Neural crest cell (in vitro differentiated cells): ENCODE results near the gene LNX2. TPM values are rescaled to one million over a fixed set of nuclear protein-coding genes. Genes with fewer than 3 reads are reported as not detected.

Source experiments
- DNase-seq: peaks from one replicate; pipeline ENCODE4 v3.0.0; 2021; ENCODE audit warnings: low read depth, mixed read lengths, low spot score
- H3K27ac Mint-ChIP-seq: one replicate; pipeline ENCODE4 v1.8.0; 2021; ENCODE audit warnings: mild to moderate bottlenecking, mixed read lengths; ENCODE audit not compliant: unreplicated experiment
- H3K27me3 Mint-ChIP-seq: 2 replicates; pipeline ENCODE4 v1.8.0; 2021; ENCODE audit warnings: low read depth, mild to moderate bottlenecking, mixed read lengths
- H3K36me3 Mint-ChIP-seq: 2 replicates; pipeline ENCODE4 v1.8.0; 2021; ENCODE audit warnings: low read depth, mild to moderate bottlenecking, mixed read lengths
- H3K4me1 Mint-ChIP-seq: 2 replicates; pipeline ENCODE4 v1.8.0; 2021; ENCODE audit warnings: mixed read lengths
- H3K4me3 Mint-ChIP-seq: one replicate; pipeline ENCODE4 v1.8.0; 2021; ENCODE audit warnings: mild to moderate bottlenecking, mixed read lengths
- H3K9me3 Mint-ChIP-seq: 2 replicates; pipeline ENCODE4 v1.8.0; 2021; ENCODE audit warnings: mixed read lengths
- total RNA-seq: library from RNA; stranded (reverse); gene quantifications from 2 replicates; pipeline ENCODE4 v1.2.1, GENCODE V29; 2021
- TF ChIP-seq, protein P1 (sequence below): fragments of 200-600 bp; sonication (generic); conservative IDR thresholded peaks from 2 replicates; pipeline ENCODE4 v1.5.0; 2021; ENCODE audit warnings: antibody characterized with exemption, mild to moderate bottlenecking

The LNX2 gene
- total RNA-seq, 1 donor from 2014 or later, result 9.6 TPM

DNA sequence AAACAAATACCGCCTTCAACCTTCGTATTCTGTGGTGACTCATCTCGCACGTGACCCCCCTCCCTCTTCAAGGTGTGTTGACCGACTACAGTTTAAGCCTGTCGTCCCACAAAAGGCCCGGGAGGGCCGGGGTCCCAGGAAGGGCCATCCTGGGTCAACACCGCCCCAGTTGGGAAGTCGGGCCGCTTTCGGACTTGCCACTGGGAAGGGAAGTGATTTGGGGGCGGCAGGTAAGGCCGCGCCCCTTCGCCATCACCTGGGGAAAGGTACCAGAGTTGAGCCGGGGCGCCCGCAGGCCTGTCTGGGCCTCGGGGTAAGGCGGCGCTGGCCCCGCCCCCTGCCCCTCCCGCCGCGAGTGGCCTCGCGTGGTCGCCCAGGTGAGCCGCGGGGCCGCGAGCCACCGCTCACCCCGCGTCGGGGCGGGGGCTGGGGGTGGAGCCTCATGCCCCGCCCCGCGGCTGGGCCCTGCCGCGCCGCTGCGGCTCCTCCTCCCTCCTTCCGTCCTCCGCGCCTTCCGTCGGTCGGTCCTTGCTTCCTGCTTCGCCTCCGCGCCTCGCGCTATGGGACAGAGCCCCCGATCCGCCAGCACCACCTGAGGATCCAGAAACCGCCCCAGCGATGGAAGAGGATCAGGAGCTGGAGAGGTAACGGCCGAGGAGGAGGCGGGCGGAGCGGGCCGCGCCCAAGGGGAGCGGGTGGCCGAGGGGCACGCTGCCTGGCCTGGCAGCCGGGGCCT lies 1.2 kb upstream of the LNX2 start, which contains the start of gene POLR1D:
Gene POLR1D (plus strand): TSS at position 527 of the 736 bp plus-strand sequence. CDS start 92 bp downstream, at position 619.
- peaks cover 16% of the 10 kb centered on the region for H3K27me3 Mint-ChIP-seq
- H3K9me3 Mint-ChIP-seq, result no peaks in the 10 kb centered on the region
- H3K36me3 Mint-ChIP-seq, result peaks cover 16% of the 10 kb centered on the region
- H3K4me3 Mint-ChIP-seq, result peak within 1 kb of the TSS; percentile 96
- TF ChIP-seq, protein P1, sequence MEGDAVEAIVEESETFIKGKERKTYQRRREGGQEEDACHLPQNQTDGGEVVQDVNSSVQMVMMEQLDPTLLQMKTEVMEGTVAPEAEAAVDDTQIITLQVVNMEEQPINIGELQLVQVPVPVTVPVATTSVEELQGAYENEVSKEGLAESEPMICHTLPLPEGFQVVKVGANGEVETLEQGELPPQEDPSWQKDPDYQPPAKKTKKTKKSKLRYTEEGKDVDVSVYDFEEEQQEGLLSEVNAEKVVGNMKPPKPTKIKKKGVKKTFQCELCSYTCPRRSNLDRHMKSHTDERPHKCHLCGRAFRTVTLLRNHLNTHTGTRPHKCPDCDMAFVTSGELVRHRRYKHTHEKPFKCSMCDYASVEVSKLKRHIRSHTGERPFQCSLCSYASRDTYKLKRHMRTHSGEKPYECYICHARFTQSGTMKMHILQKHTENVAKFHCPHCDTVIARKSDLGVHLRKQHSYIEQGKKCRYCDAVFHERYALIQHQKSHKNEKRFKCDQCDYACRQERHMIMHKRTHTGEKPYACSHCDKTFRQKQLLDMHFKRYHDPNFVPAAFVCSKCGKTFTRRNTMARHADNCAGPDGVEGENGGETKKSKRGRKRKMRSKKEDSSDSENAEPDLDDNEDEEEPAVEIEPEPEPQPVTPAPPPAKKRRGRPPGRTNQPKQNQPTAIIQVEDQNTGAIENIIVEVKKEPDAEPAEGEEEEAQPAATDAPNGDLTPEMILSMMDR, result no peak
- DNase-seq, result peak; percentile 50
- H3K4me1 Mint-ChIP-seq, result peaks cover 54% of the 10 kb centered on the region
- H3K27ac Mint-ChIP-seq, result peak within 1 kb of the TSS; percentile 16

DNA sequence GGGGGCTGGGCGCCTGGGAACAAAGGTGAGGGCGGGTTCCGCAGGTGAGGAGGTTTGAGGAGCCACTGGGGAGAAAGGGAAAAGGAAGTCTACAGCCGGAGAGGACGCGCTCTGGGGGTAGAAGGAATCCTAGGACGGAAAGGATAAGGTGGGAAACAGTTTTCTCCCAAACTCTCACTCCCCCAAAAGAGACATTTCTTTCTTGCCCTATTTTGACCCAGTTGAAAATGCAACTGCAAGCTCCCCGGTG lies 712 bp upstream of the LNX2 start:
- H3K4me1 Mint-ChIP-seq, result peaks cover 50% of the 10 kb centered on the region
- H3K27ac Mint-ChIP-seq, result no peak overlapping the region

DNA sequence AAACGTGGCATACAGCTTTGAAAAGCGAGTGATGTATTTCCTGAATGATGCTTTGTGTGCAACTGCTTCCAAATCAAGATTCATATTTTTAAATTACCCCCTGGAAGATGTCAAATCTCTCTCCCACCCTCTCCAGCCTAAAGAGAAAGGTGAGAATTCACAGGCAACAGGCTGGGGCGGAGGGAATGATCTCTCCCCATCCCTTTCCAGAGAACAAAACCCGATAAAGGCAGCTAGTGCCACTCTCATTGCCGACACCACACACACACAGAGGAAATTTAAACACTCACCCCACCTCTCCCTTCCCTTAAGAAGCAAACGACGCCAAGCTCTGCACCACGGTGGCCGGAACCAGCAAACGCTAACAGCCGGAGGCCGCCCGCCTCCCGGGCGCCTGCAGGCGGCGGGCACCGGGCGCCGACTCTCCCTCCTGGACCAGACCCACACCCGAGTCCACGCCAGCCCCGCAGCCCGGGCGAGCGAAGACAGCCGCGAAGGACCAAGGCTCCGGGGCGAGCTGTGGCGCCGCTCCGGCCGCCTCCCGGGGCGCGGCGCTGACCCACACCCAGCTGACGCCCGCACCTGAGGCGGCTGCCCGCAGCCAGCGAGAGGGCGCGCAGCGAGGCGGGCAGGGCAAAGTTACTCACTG lies 477 bp downstream of the LNX2 start:
- H3K4me1 Mint-ChIP-seq, result peaks cover 41% of the 10 kb centered on the region
- TF ChIP-seq, protein P1, result peak; percentile 54
- peak overlapping the region; percentile 32 for H3K27ac Mint-ChIP-seq
- peak; percentile 23 for DNase-seq
- no peaks in the 10 kb centered on the region for H3K9me3 Mint-ChIP-seq
- H3K36me3 Mint-ChIP-seq, result peaks cover 10% of the 10 kb centered on the region
- H3K27me3 Mint-ChIP-seq, result peaks cover 16% of the 10 kb centered on the region
- peak overlapping the region; percentile 96 for H3K4me3 Mint-ChIP-seq

More for the DNA sequence above, 712 bp upstream of the LNX2 start:
- Mint-ChIP-seq H3K4me3 (peak overlapping the region; percentile 96), H3K36me3 (peaks cover 13% of the 10 kb centered on the region), H3K9me3 (no peaks in the 10 kb centered on the region), H3K27me3 (peaks cover 16% of the 10 kb centered on the region)
- TF ChIP-seq, protein P1, result no peak
- no peak for DNase-seq

DNA sequence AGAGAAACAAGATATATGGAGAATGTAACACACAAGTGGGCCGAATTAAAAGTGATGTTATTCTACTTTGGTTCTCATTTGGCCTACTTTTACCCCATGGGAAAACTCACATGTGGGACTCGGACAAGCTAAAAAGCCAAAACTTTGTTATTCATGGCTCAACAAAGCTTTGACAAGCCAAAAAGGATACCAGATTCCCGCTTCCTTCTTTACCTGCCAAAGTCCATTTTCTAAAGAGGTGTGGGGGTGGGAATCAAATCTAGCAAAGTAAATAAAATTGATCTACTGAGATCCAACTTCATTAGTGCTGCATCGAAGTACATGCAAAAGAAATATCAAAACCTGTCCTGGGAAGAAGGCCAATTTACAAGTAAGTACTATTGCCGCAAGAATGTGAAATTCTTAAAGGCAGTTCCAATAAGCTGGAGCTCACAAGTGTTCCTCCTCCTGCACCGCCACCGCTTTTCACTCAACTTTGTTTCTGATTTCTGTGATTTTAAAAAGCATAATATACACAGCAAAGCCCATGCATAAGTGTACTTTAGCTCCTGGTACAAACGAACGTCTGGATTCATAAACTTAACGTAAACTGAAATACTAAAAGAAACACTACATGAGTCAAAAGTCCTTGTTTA lies 1.1 kb downstream of the LNX2 start:
- Mint-ChIP-seq H3K36me3 (peaks cover 13% of the 10 kb centered on the region), H3K9me3 (peaks cover 3% of the 10 kb centered on the region), H3K4me3 (peak overlapping the region; percentile 96), H3K27me3 (peaks cover 16% of the 10 kb centered on the region), H3K27ac (no peak overlapping the region), H3K4me1 (peaks cover 40% of the 10 kb centered on the region)
- TF ChIP-seq, protein P1, result no peak
- DNase-seq, result no peak

DNA sequence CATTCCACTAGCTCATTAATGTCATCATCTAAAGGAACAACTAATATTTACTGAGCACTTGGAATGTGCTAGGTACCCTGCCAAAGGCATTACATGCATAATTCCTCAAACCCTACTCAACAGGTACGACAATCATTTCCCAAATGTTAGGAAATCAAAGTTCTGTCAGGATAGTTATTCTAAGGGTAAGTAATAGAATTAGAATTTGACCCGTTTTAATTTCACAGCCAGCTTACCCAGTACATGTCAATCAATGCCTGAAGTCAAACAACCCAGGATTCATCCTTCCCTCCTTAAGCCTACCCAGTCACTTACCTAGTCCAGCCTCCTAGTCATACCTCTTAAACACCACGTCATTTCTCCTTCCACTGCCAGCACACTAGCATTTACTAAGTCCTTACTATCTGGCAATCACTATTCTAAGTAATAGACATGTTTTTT lies 2.4 kb downstream of the LNX2 start:
- TF ChIP-seq, protein P1, result no peak
- Mint-ChIP-seq H3K4me1 (peaks cover 30% of the 10 kb centered on the region), H3K4me3 (peak overlapping the region; percentile 96), H3K9me3 (peaks cover 3% of the 10 kb centered on the region), H3K27me3 (peaks cover 16% of the 10 kb centered on the region), H3K27ac (no peak overlapping the region), H3K36me3 (peaks cover 12% of the 10 kb centered on the region)
- DNase-seq, result no peak
